GM12878 (cell line): ENCODE measurements around the gene GALNT18. TPM values are rescaled to one million over a fixed set of nuclear protein-coding genes. Genes with fewer than 3 reads are reported as not detected.

Experiments used
- ATAC-seq: fragments of 200-7000 bp; cut with Tn5 transposase; 3 replicates; pipeline ENCODE4 v1.9.1; 2020; ENCODE audit warnings: mild to moderate bottlenecking, moderate library complexity
- BruUV-seq: library from RNA; stranded (reverse); fragments of 400-500 nt; replicated peaks from 2 replicates; lab custom pipeline; 2021; lab: Mats Ljungman, UMichigan
- CTCF ChIA-PET: fragments of 300-600 bp; sonication (Branson Sonifier 250); formaldehyde crosslinking; extraction: SDS; loops from one replicate; lab custom pipeline; 2021; ENCODE audit warnings: inconsistent platforms; lab: Yijun Ruan, JAX
- POLR2A ChIA-PET: fragments of 350-600 bp; formaldehyde crosslinking; extraction: SDS; loops from one replicate; lab custom pipeline; 2021; ENCODE audit warnings: inconsistent platforms; lab: Charles Lee
- RAD21 ChIA-PET: fragments of 300-600 bp; sonication (Branson Sonifier 250); formaldehyde crosslinking; loops from one replicate; lab custom pipeline; 2023; ENCODE audit warnings: antibody characterized with exemption; ENCODE audit not compliant: unreplicated experiment; lab: Charles Lee
- SMC1A ChIA-PET: fragments of 300-600 bp; sonication (Branson Sonifier 250); formaldehyde crosslinking; loops from one replicate; lab custom pipeline; 2023; ENCODE audit not compliant: unreplicated experiment, uncharacterized antibody; lab: Charles Lee
- DNase-seq: peaks from one replicate; pipeline ENCODE4 v3.0.0-alpha.2; 2011; ENCODE audit warnings: low read depth, low spot score
- FAIRE-seq: peaks from 3 replicates; lab custom pipeline; 2011; peaks lifted over from hg19 to GRCh38; lab: Jason Lieb, UNC
- H2AFZ ChIP-seq: 2 replicates; pipeline ENCODE4 v1.6.0; 2011; ENCODE audit warnings: low read depth, low read length, control low read depth; ENCODE audit not compliant: control insufficient read depth
- H3K27ac ChIP-seq: 2 replicates; pipeline ENCODE4 v1.5.1; 2011; ENCODE audit warnings: control low read depth; ENCODE audit not compliant: control insufficient read depth, insufficient read depth
- H3K27me3 ChIP-seq, 2 experiments: replicated peaks in 1 of 2; 2 replicates each; pipeline versions ENCODE4 v1.6.0 to v1.6.1; 2011; ENCODE audit warnings: low read length in 1 of 2; ENCODE audit not compliant: control insufficient read depth in 2 of 2, insufficient read depth in 2 of 2
- H3K36me3 ChIP-seq, 2 experiments: 2 replicates each; pipeline ENCODE4 v1.5.1; 2011; ENCODE audit warnings: low read length in 1 of 2; ENCODE audit not compliant: control insufficient read depth in 2 of 2, insufficient read depth in 2 of 2
- H3K4me1 ChIP-seq: 2 replicates; pipeline ENCODE4 v1.6.1; 2011; ENCODE audit warnings: mild to moderate bottlenecking, low read length, moderate library complexity, mixed read lengths; ENCODE audit not compliant: control insufficient read depth, insufficient read depth
- H3K4me2 ChIP-seq: 2 replicates; pipeline ENCODE4 v1.6.0; 2011; ENCODE audit warnings: control low read depth; ENCODE audit not compliant: control insufficient read depth, insufficient read depth
- H3K4me3 ChIP-seq: fragments of 200-600 bp; sonication (generic); 2 replicates; pipeline ENCODE4 v1.5.1; 2016
- H3K79me2 ChIP-seq: 2 replicates; pipeline ENCODE4 v1.6.0; 2011; ENCODE audit warnings: low read length; ENCODE audit not compliant: control insufficient read depth, insufficient read depth
- H3K9ac ChIP-seq: 2 replicates; pipeline ENCODE4 v1.8.0; 2011; ENCODE audit warnings: low read length, control low read depth, mixed read lengths; ENCODE audit not compliant: control insufficient read depth, insufficient read depth
- H3K9me3 ChIP-seq: replicated peaks from 3 replicates; pipeline ENCODE4 v1.5.1; 2011; ENCODE audit warnings: mild to moderate bottlenecking, low read length; ENCODE audit not compliant: control insufficient read depth, insufficient read depth
- H4K20me1 ChIP-seq: 2 replicates; pipeline ENCODE4 v1.6.0; 2011; ENCODE audit not compliant: control insufficient read depth, insufficient read depth
- BHLHE40 ChIP-seq, 2 experiments: fragments of 450-650 bp in 1 of 2; IDR thresholded peaks; 2 replicates each; pipeline ENCODE4 v1.6.1; 2011 to 2017; ENCODE audit warnings: low read depth in 2 of 2, borderline replicate concordance in 1 of 2, improper control_type of control experiment in 1 of 2, low read length in 1 of 2, mild to moderate bottlenecking in 1 of 2
- CHD4 ChIP-seq: fragments of 200-600 bp; sonication (generic); IDR thresholded peaks from 2 replicates; pipeline ENCODE4 v1.6.1; 2016; ENCODE audit warnings: mild to moderate bottlenecking
- CTCF ChIP-seq, 3 experiments: IDR thresholded peaks in 2 of 3; conservative IDR thresholded peaks in 1 of 3; 2 replicates each; pipeline ENCODE4 v1.5.1; 2011; ENCODE audit warnings: low read depth in 3 of 3, low read length in 3 of 3, mild to moderate bottlenecking in 3 of 3, control low read depth in 2 of 3, moderate library complexity in 2 of 3, inconsistent platforms in 1 of 3, mixed read lengths in 1 of 3; ENCODE audit not compliant: control insufficient read depth in 2 of 3, insufficient read depth in 1 of 3; ENCODE audit errors: extremely low read depth in 1 of 3
- DPF2 ChIP-seq: fragments of 450-650 bp; IDR thresholded peaks from 2 replicates; pipeline ENCODE4 v1.6.1; 2017; ENCODE audit warnings: mild to moderate bottlenecking
- ESRRA ChIP-seq: IDR thresholded peaks from 2 replicates; pipeline ENCODE4 v1.6.1; 2012; ENCODE audit warnings: mild to moderate bottlenecking, low read length, improper control_type of control experiment
- HDGF ChIP-seq: fragments of 450-650 bp; IDR thresholded peaks from 2 replicates; pipeline ENCODE4 v1.6.1; 2016; ENCODE audit warnings: antibody characterized with exemption
- LARP7 ChIP-seq: fragments of 450-650 bp; IDR thresholded peaks from 2 replicates; pipeline ENCODE4 v1.6.1; 2017; ENCODE audit warnings: mild to moderate bottlenecking
- MEF2A ChIP-seq: IDR thresholded peaks from 2 replicates; pipeline ENCODE4 v1.6.1; 2011; ENCODE audit warnings: low read depth, mild to moderate bottlenecking, low read length, moderate library complexity; ENCODE audit not compliant: insufficient read depth
- MEF2B ChIP-seq: fragments of 450-650 bp; IDR thresholded peaks from 2 replicates; pipeline ENCODE4 v1.6.1; 2018; ENCODE audit warnings: mild to moderate bottlenecking, moderate library complexity; ENCODE audit not compliant: partially characterized antibody, poor library complexity, severe bottlenecking
- PML ChIP-seq: IDR thresholded peaks from 2 replicates; pipeline ENCODE4 v1.6.1; 2012; ENCODE audit warnings: low read length, inconsistent platforms
- RBBP5 ChIP-seq: fragments of 200-600 bp; sonication (generic); conservative IDR thresholded peaks from 2 replicates; pipeline ENCODE4 v1.6.1; 2016
- RELB ChIP-seq: fragments of 450-650 bp; IDR thresholded peaks from 2 replicates; pipeline ENCODE4 v1.6.1; 2017; ENCODE audit warnings: low read depth, mild to moderate bottlenecking, moderate library complexity
- SREBF1 ChIP-seq: IDR thresholded peaks from 2 replicates; pipeline ENCODE4 v1.6.1; 2012; ENCODE audit warnings: mild to moderate bottlenecking, low read length
- TAF1 ChIP-seq: IDR thresholded peaks from 2 replicates; pipeline ENCODE4 v1.6.1; 2011; ENCODE audit warnings: mild to moderate bottlenecking, low read depth, low read length, borderline replicate concordance
- WGBS: methylation state at CpG from one replicate; pipeline ENCODE4 v1.1.6; 2016; ENCODE audit warnings: low lambda C conversion rate; ENCODE audit not compliant: insufficient replicate concordance, insufficient coverage; ENCODE audit errors: missing lambda C conversion rate; 5-methylcytosine and 5-hydroxymethylcytosine counted together
- in situ Hi-C: fragments of 300-500 bp; cut with MboI; formaldehyde crosslinking; loops from 9 replicates; pipeline ENCODE4 v1.14.3; 2018; ENCODE audit warnings: mixed read lengths
- intact Hi-C: fragments of 100-400 bp; cut with micrococcal nuclease; formaldehyde crosslinking; loops from one replicate; pipeline ENCODE4 v1.14.2; 2022; ENCODE audit not compliant: unreplicated experiment
- polyA plus RNA-seq, 11 experiments: library from polyadenylated mRNA; depleted of rRNA in 4 of 11; unstranded in 6 of 11; stranded (reverse) in 5 of 11; fragments of >200 nt; fragmentation: Nextera tagmentation in 4 of 11; fragmentation: Illumina TruSeq in 1 of 11; extraction: Ambion mirVana in 4 of 11; extraction: Trizol in 1 of 11; gene quantifications; 1 replicate in 1 of 11; 2 replicates in 10 of 11; pipeline versions ENCODE4 v1.2.1 to v1.2.3, GENCODE V29; 2011 to 2016; ENCODE audit warnings: inconsistent platforms in 2 of 11, missing spikeins in 2 of 11, low read depth in 1 of 11
- total RNA-seq, 4 experiments: library from RNA; depleted of rRNA in 3 of 4; stranded (reverse); fragments of >200 nt in 3 of 4; fragmentation: Illumina TruSeq in 1 of 4; extraction: Trizol in 1 of 4; gene quantifications; 2 replicates each; pipeline versions ENCODE4 v1.2.1 to v1.2.3, GENCODE V29; 2013 to 2021

GALNT18 gene
- total and polyA plus RNA-seq, 10 of the 15 experiments (the other 5 are each of a cell fraction or from before 2014, with no cell fraction given) = 1.2 to 14.2 (median 6.3) TPM

- TF ChIP-seq CHD4 (no peak), TAF1 (no peak), LARP7 (no peak), ESRRA (no peak)
Measured at GRCh38 chr11:11348303-11348702, 273.5 kb downstream of the GALNT18 start (continued).

GRCh38 chr11:11347592-11347991, 274.2 kb downstream of the GALNT18 start:
- Histone ChIP-seq H3K9ac (no peak overlapping the region), H3K27ac (no peak overlapping the region), H3K27me3 (no peaks in the 10 kb centered on the region), H3K4me2 (no peak overlapping the region), H3K9me3 (no peaks in the 10 kb centered on the region), H3K36me3 (no peaks in the 10 kb centered on the region), H3K4me3 (no peak overlapping the region), H4K20me1 (no peaks in the 10 kb centered on the region), H2AFZ (no peak overlapping the region), H3K4me1 (no peaks in the 10 kb centered on the region), H3K79me2 (no peaks in the 10 kb centered on the region)
- DNase-seq = no peak
- in situ Hi-C loops = no loop called here
- SMC1A ChIA-PET = no interaction called here
- POLR2A ChIA-PET = no interaction called here
- TF ChIP-seq BHLHE40 (IDR thresholded peaks at IDR 0.05; ENCODE audit: borderline replicate concordance in 1 of 2, low read depth in 2 of 2, low read length in 1 of 2) = no peak
- TF ChIP-seq DPF2 = no peak
- no peak for TF ChIP-seq CHD4
- no peak for TF ChIP-seq RBBP5
- TF ChIP-seq SREBF1 = no peak
- TF ChIP-seq HDGF = no peak
- no peak for TF ChIP-seq CTCF (IDR thresholded peaks at IDR 0.05 in 2 of 3, conservative IDR thresholded peaks at IDR 0.05 in 1 of 3; ENCODE audit: control insufficient read depth in 2 of 3, extremely low read depth in 1 of 3, insufficient read depth in 1 of 3, low read depth in 3 of 3, low read length in 3 of 3)
- TF ChIP-seq PML = no peak
- TF ChIP-seq MEF2B = no peak
- TF ChIP-seq RELB = no peak
- no peak for TF ChIP-seq MEF2A
- no peak for FAIRE-seq
- WGBS = 40% methylated on average over 7 of the region's 7 CpGs
- CTCF ChIA-PET = no interaction called here
- no peak for ATAC-seq
- intact Hi-C loops = no loop called here
- RAD21 ChIA-PET = no interaction called here
- BruUV-seq = no TSS peak
